ENCODE results near the gene PMEL.
"Not testable (repeated sequence)": the region's sequence is repeated elsewhere in the genome, so short reads cannot be mapped to it uniquely, and the experiment has no call there.

Gene PMEL

DNA sequence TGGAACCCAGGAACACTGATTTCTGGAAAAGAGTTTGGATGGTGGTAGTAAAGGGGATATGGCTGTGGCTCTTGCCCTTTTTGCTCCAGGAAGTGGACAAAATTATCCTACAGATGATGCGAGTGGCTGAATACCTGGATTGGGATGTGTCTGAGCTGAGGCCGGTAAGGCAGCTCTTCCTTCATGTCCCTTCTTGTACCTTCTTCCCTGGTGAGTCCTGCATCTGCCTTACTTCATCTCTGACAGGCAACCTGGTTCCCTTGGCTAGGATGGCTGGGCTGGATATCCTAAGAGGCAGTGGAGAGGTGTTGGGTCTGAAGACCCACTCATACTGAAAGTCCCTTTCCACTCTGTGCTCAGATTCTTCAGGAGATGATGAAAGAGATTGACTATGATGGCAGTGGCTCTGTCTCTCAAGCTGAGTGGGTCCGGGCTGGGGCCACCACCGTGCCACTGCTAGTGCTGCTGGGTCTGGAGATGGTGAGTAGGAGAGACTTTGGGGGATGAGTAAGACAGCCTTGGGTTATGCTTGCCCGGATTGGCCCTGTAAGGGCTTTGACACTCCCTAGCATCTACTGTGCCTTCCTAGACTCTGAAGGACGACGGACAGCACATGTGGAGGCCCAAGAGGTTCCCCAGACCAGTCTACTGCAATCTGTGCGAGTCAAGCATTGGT, 26.9 kb downstream of the PMEL start:
- no peak for DNase-seq

DNA sequence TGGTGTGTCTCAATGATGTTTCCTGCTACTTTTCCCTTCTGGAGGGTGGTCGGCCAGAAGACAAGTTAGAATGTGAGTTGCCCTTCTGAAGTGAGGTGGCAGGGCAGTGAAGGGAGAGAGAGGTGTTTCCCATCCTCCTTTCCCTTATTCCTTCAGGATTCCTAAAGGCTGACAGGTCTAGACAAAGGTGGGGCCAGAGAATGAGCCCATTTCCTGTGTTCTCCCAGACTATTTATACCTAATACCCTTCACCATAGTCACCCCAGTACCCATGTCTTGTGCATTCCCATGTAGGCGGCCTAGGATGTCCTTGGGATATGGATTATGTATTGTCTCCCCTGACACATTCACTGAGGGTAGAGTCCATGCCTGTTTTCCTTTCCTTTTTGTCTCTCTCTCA, 27.9 kb downstream of the PMEL start:
- DNase-seq, result no peak

- DNase-seq, result no peak
These were observed 30.1 kb downstream of the PMEL start for GRCh38 chr12:55935738-55936151.

DNA sequence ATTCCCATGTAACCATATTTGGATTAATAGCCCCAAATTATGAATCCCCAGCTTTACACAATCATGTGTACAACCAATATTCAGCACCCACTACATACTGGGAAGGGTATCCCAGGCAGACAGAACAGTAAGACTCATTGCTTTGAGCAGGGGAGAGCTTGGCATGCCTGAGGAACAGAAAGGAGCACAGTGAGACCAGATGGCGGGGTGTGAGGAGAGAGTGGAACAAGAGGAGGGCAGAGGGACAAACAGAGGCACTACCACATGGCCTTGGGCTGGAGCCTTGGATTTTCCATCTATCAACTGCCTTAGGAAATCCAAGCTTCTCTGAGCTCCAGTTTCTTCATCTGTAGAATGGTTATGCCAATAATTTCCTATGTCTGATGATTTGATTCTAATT, 31.1 kb downstream of the PMEL start:
- no peak for DNase-seq

- DNase-seq, result no peak
These were observed 31.8 kb downstream of the PMEL start for GRCh38 chr12:55933799-55934742.

DNA sequence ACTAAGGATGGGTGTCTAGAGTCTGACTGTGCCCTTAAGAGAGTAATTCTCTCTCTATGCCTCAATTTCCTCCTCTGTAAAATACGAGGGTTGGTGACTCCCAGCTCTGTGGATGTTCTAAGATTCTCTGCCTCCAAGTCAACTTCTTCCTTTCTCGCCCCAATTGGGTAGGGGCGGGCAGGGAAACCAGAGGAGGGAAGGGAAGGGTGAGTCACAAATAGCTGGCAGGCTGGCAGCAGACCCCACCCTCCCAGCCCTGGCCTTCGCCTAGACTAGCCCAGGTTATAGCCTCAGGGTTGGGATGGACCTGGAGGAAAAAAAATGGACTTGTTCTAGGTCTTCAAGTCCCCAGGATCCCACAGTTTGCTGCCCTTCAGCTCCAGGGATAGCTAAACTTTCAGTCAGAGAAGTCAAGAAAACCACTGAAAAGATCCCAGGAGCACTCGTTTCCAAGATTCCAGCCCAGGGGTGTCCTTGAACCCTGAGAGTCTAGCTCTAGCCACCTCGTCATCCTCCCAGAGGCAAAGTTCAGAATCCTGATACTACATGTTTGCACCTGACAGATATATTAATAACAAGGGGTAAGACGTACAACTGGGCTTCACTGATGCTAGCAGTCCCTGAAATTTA, 32.6 kb downstream of the PMEL start:
- no peak for DNase-seq

DNA sequence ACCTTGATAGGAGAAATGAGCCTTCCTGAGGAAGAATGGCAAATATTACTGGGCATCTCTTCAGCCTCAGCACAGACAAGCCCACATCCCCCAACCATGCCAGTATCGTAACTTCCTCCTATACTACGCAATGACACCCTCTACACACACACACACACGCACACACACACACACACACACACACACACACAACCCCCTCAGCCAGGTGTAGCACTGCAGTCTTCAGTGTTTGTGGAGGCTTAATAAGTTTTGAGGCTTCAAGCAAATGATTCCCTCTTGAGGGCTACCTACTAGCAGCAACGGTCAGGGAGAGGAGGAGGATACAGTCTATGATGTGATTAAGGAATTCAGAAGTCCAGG, 33.3 kb downstream of the PMEL start:
- DNase-seq, result peak; percentile 6

DNA sequence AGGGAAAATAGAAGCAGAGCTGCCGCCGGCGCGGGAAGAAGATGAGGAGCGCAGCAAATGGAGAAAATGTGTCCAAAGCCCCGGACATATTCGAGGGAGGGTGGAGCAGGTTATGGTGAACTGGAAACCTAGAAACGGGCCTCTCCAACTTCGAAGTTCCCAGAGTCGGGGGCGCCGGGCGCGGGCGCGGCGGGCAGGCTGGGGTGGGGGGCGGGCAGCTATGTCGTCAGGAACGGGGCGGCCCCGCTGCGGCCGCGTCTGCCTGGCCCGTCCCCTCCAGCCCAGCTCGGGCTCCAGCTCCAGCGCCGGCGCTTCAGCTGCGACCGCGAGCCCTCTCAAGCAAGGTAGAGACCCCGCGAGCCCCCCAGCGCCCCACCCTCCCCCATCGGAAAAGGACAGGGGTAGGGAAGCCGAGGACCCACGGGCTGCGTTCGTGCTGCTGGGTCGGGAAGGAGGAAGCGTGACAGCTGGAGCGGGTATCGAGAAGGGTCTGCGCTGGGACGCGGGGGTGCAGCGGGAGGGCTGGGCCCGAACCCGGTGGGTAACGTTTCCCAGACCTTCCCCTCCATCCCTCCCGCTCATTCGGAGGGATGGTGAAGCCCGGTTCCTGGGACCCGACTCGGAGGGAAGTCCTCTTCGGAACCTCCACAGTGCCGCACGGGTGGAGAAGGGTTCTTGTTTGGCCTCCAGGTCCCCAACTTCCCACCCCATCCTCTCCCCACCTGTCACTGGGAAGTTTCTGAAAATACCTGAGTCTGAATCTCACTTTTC, 33.9 kb downstream of the PMEL start:
- no peak for DNase-seq

GRCh38 chr12:55931317-55931779, 34.5 kb downstream of the PMEL start:
- DNase-seq, result no peak

DNA sequence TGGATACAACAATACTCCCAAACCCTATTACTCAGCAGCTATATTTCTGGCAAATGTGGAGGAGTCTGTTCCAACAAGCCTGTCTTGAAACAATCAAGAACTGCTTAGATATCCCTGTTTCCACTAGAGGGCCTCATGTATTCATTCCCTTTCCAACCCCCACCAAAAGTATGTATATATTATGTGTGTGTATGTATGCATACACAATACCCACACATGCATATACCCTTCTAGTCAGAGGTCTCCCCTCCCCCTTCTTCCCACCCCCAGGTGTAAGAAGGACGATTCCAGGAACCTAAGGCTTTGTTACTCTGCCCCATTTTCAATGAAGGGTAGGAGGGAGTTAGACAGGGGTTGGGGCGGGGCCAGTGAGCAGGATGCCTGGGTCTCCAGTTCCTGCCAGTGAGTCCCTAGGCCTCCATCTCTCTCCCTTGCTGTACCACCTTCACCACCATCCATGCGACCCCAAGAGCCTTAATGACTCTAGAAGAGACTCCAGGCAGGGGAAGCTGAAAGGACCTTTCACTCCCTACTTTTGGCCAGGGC, 35.0 kb downstream of the PMEL start, which contains the start of gene DGKA:
TSS of gene DGKA (plus strand) at position 392 of the 546 bp plus-strand sequence. CDS start 5,342 bp downstream, outside the sequence.
- peak; percentile 15 for DNase-seq

DNA sequence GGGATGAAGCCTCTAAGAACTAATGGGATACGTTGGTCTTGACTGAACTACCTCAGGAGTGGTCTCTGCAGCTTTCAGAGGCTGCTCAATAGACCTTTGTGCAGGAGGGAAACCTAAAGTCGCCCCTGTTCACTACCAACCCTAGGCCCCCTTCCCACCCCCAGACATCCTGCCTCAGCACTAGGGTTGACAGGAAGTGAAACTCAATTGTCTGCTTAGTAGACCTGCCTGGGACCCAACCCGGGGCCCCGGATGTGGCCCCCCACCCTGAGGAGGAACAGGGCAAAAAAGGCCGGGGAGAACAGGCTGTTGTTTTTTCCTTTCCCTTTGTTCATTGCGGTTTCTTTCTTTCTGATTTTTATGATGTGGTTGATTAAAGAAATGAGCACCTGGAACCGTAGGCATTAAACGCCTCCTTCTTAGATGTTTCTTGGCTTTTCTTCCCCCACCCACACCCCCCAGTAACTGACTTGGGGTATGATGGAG, 36.5 kb downstream of the PMEL start:
- no peak for DNase-seq

DNA sequence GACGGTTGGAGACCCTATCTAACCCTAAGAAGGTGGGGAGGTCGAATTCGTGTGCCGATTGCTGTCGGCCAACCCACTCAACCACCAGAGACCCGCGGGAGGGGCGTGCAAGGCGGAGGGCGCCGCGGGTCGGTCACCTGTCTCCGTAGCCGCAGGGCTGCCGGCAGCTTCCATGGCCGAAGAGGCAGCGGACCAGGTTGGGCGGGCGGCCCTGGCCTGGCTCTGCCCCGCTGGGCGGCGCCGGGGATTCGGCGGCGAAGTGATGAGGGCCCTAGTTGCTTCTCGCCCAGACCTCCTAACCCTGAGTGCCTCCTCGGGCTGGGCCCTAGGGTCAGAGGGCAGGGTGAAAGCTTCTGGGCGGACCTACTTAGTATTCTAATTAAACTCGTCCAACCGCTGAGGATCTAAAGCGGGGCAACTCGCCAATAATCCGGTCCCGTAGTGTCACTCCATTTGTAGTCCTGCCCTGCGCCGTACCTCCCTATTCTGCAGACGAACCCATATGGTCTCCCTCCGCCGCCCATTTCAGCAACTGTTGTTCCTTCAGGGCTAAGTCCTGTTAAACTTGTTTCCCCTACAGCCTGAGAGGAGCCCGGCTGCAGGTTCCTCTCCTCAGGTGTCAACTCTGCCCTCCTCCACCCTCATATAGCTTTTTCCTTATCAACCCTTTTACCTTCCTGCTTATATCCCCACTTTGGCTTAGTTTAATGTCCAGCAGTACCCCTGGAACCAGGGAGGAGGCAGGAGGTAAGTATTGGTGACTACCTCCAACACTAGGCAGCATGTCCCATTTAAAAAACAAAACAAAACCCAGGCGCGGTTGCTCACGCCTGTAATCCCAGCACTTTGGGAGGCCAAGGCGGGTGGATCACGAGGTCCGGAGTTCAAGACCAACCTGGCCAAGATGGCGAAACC, 38.0 kb downstream of the PMEL start, which contains the start of gene PYM1:
TSS of gene PYM1 (minus strand) at position 307 of the 915 bp plus-strand sequence. CDS start at position 174, 133 bp downstream.
- peak; percentile 40 for DNase-seq

DNA sequence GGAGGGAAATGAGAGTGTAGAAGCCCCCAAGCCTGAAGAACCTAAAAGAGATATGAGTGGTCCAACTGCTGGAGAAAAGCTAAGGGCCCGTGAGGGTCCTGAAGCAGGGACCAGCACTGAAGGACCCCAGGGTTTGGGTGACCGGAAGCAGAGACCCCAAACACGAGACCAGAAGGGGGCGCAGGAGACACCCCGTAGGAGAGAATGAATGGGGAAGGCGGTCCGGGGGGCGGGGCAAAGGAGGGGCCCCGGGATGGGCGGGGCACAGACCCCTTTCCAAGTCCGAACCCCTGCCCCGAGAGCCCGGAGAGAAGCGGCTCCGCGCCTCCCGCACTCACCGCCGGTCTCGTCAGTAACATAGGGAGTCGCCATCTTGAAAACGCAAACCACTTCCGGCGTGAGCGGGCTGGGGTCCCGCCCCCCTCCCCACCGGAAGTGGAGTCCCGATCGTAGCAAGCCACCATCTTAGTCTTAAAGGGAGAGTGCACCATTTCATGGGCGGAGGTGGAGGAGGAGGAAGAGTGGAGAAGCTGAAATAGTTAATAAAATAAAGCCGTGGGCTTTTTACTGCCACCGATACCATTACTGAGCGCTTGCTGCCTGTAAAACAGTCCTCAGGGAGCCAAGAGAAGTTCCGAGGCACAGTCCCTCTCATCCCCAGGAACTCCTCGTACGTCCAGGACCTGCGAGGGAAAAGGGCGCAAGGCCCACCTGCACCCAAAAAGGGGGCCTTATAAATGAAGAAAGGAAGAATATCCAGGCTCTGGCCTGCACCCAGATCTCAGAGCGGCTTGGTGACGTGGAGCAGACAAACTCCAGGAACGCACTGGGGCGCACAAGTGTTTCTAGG, 38.9 kb downstream of the PMEL start:
- DNase-seq, result peak; percentile 73

DNA sequence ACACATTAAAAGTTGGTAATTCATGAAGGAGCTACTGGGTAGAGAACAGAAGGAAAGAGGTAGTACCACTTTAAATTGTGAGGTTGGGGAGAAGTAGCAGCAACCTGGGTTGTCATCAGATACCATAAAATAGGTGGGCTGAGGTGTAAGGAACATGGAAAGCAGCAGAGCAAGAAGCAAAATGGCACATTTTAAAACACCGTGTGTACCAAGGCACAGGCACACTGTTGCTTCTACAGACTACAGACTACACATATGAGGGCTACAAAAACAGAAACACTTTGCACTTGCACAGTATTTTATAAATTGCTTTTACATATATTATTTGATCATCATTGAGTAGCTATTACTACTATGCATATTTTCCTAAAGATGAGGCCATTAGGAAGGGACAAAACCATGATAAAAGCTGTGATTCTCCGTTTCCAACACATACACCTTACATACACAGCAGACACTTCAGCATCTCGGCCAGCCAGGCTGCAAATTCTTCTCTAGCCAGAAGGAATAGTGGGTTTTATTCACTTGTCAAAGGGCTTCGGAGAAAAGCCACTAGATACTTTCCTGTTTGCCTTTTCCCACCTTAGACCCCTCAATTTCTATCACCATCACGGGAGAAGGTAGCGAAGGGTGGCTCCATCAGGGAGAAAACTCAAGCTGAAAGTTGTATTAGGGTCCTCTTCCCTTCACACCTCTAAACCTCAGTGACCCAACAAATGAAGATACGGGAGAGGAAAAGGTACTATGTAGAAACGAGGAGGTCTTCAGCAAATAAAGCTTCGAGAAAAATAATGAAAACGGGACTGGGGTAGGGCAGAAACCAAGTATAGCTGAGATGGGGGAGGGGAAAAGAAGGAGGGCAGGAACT, 39.7 kb downstream of the PMEL start:
- no peak for DNase-seq

- DNase-seq, result no peak
These were observed 40.5 kb downstream of the PMEL start for GRCh38 chr12:55925371-55925770.

DNA sequence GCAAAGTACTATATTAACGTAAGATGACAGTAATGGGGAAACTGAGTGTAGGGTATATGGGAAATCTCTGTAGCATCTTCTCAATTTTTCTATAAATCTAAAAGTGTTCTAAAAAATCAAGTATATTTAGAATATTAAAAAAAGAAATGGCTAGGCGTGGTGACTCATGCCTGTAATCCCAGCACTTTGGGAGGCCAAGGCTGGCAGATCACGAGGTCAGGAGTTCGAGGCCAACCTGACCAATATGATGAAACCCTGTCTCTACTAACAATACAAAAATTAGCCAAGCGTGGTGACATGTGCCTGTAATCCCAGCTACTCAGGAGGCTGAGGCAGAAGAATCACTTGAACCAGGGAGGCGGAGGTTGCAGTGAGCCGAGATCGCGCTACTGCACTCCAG, 42.2 kb downstream of the PMEL start:
- not testable (repeated sequence) for DNase-seq

GRCh38 chr12:55922126-55922525, 43.7 kb downstream of the PMEL start:
- DNase-seq, result no peak

DNA sequence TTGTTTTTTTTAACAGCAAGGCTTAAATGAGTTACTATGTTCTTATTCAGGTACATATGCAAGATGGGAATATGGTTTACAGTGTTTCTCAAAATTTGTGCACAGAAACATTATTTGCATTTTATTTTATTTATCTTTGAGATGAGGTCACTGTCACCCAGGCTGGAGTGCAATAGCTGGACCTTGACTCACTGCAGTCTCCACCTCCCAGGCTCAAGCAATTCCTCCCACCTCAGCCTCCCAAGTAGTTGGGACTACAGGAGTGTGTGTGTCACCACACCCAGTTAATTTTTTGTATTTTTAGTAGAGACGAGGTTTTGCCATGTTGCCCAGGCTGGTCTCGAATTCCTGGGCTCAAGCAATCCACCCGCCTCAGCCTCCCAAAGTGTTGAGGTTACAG, 46.8 kb downstream of the PMEL start:
- DNase-seq, result not testable (repeated sequence)

DNA sequence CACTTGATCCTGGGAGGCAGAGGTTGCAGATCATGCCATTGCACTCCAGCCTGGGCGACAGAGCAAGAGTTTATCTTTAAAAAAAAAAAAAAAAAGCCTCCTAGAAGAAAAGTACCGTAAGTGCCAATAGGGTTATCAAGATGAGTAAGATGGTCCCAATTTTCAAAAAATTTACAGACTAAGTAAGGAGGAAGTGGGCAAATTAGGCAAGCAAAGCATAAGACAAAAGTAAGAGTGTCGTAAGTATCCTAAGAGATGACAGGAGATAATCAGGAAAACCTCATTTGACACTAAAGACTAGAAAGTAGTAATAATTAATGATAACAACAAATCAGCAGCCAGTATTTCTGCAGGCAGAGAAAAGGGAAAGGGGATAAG, 50.4 kb downstream of the PMEL start:
- DNase-seq, result no peak
